Measurements from ENCODE around the gene ZNF385D.

Gene ZNF385D

DNA sequence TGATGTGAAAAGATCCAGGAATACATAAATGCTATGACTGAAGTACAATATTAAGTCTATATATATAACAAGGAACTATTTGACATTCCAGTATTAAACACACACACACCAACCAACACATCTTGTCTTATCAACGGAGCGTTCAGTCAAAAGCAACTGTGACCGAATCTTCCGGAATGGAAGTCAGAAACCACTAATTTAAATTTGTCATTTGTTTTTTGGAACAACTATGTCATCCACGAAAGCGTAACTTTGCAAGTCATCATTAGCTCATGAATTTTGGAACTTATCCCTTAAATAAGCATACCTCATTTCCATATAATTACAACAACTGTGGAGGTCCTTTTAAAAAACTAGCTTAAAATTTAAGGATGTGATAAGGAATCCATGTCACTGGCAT, 5.0 kb downstream of the ZNF385D start:
- Histone ChIP-seq H3K27ac (ENCODE audit: poor library complexity, severe bottlenecking) (no peak overlapping the region), H3K4me1 (ENCODE audit: insufficient read depth, poor library complexity, severe bottlenecking) (no peaks in the 10 kb centered on the region), H3K9me3 (ENCODE audit: severe bottlenecking) (no peaks in the 10 kb centered on the region), H3K27me3 (ENCODE audit: insufficient read depth, poor library complexity, severe bottlenecking) (peaks cover 15% of the 10 kb centered on the region), H3K36me3 (ENCODE audit: low read depth) (no peaks in the 10 kb centered on the region), H3K4me3 (ENCODE audit: severe bottlenecking) (no peak overlapping the region)
- TF ChIP-seq, protein P1, sequence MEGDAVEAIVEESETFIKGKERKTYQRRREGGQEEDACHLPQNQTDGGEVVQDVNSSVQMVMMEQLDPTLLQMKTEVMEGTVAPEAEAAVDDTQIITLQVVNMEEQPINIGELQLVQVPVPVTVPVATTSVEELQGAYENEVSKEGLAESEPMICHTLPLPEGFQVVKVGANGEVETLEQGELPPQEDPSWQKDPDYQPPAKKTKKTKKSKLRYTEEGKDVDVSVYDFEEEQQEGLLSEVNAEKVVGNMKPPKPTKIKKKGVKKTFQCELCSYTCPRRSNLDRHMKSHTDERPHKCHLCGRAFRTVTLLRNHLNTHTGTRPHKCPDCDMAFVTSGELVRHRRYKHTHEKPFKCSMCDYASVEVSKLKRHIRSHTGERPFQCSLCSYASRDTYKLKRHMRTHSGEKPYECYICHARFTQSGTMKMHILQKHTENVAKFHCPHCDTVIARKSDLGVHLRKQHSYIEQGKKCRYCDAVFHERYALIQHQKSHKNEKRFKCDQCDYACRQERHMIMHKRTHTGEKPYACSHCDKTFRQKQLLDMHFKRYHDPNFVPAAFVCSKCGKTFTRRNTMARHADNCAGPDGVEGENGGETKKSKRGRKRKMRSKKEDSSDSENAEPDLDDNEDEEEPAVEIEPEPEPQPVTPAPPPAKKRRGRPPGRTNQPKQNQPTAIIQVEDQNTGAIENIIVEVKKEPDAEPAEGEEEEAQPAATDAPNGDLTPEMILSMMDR (IDR thresholded peaks at IDR 0.05; ENCODE audit: poor library complexity, severe bottlenecking): no peak
- DNase-seq (ENCODE audit: low spot score) (no peak), ATAC-seq (ENCODE audit: low read depth) (no peak)

DNA sequence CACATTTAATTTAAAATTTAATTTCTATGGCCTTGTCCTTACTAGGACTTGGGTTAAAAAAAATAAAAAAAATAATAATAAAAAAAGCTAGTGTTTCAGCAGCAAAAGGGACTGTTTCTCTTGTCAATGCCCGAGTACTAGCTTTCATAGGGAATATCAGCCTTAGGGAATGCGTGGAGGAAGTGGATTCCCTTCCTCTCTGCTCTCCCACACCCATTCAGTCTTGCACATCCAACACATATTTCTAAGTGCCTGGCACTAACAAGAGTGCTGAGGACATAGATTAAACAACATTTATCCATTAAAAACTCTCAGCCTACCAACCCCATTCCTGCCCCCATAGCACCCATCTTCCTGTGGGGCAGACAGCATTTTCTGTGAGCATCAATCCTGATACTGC, 6.2 kb downstream of the ZNF385D start:
- DNase-seq (ENCODE audit: low spot score) (no peak), ATAC-seq (ENCODE audit: low read depth) (no peak)
- TF ChIP-seq, protein P1 (IDR thresholded peaks at IDR 0.05; ENCODE audit: poor library complexity, severe bottlenecking): no peak
- peaks cover 4% of the 10 kb centered on the region for H3K27me3 ChIP-seq (ENCODE audit: insufficient read depth, poor library complexity, severe bottlenecking)
- H3K36me3 ChIP-seq (ENCODE audit: low read depth): no peaks in the 10 kb centered on the region
- no peak overlapping the region for H3K4me3 ChIP-seq (ENCODE audit: severe bottlenecking)
- no peak overlapping the region for H3K27ac ChIP-seq (ENCODE audit: poor library complexity, severe bottlenecking)
- no peaks in the 10 kb centered on the region for H3K9me3 ChIP-seq (ENCODE audit: severe bottlenecking)
- no peaks in the 10 kb centered on the region for H3K4me1 ChIP-seq (ENCODE audit: insufficient read depth, poor library complexity, severe bottlenecking)

DNA sequence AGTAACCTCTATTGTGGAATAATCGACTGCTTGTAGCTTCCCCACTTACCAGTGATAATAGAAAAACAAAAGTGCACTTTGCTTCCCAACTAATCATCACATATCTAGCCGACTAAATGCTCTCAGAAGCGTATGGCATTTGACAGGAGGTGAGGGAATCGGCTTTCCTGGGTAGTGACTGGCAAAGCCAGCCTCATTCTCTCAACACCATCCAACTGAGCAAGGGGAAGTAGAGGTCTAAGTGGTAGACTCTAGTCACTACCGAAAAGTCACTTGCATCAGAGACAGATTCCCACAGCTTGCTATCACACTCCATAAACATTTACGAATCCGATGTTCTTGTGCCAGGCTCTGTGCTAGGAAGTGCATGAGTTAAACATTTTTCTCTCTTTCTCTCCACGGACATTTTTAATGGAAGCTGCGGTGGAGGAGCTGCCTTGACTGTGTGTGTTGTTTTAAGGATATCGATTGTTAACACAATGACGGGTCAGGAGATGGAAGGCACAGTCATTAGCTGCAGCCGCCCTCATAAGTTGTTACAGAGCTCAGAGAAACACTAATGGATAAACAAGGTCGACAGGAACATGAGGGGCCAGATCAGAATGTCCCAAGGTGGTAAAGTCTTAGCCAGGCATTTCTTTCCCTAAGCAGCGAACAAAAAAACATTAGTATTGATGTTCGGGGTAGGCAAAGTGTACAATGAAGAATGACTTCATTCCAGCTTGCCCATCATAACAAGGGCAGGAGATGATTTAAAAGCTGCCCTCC, 11.9 kb downstream of the ZNF385D start:
- TF ChIP-seq, protein P1 (IDR thresholded peaks at IDR 0.05; ENCODE audit: poor library complexity, severe bottlenecking): no peak
- H3K9me3 ChIP-seq (ENCODE audit: severe bottlenecking): peaks cover 2% of the 10 kb centered on the region

DNA sequence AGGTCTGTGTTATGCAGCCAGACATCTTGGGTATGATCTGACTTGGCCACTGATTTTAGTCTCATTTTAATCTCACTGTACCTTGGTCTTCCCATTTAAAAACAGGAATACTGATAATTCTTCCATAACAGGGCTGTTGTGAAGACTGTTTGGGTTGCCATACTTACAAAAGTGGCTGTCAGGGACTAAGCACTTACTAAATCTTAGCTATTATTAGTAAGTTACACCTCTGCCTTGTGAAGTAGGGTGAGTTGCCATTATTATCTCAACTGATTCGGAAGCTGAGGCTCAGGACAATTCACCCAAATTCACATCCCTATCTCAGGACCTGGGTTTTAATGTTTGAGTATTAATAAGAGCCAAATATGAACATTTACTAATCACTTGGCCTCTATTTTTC, 12.7 kb downstream of the ZNF385D start:
- no peaks in the 10 kb centered on the region for H3K4me1 ChIP-seq (ENCODE audit: insufficient read depth, poor library complexity, severe bottlenecking)
- H3K36me3 ChIP-seq (ENCODE audit: low read depth): no peaks in the 10 kb centered on the region
- ATAC-seq (ENCODE audit: low read depth) (no peak), DNase-seq (ENCODE audit: low spot score) (no peak)
- H3K27ac ChIP-seq (ENCODE audit: poor library complexity, severe bottlenecking): no peak overlapping the region
- no peak overlapping the region for H3K4me3 ChIP-seq (ENCODE audit: severe bottlenecking)
- no peaks in the 10 kb centered on the region for H3K27me3 ChIP-seq (ENCODE audit: insufficient read depth, poor library complexity, severe bottlenecking)
- peaks cover 2% of the 10 kb centered on the region for H3K9me3 ChIP-seq (ENCODE audit: severe bottlenecking)
- TF ChIP-seq, protein P1 (IDR thresholded peaks at IDR 0.05; ENCODE audit: poor library complexity, severe bottlenecking): no peak

More for the DNA sequence above, 11.9 kb downstream of the ZNF385D start:
- no peaks in the 10 kb centered on the region for H3K27me3 ChIP-seq (ENCODE audit: insufficient read depth, poor library complexity, severe bottlenecking)
- H3K36me3 ChIP-seq (ENCODE audit: low read depth): no peaks in the 10 kb centered on the region
- H3K4me1 ChIP-seq (ENCODE audit: insufficient read depth, poor library complexity, severe bottlenecking): no peaks in the 10 kb centered on the region
- no peak for DNase-seq (ENCODE audit: low spot score)
- ATAC-seq (ENCODE audit: low read depth): no peak
- no peak overlapping the region for H3K4me3 ChIP-seq (ENCODE audit: severe bottlenecking)
- H3K27ac ChIP-seq (ENCODE audit: poor library complexity, severe bottlenecking): no peak overlapping the region

DNA sequence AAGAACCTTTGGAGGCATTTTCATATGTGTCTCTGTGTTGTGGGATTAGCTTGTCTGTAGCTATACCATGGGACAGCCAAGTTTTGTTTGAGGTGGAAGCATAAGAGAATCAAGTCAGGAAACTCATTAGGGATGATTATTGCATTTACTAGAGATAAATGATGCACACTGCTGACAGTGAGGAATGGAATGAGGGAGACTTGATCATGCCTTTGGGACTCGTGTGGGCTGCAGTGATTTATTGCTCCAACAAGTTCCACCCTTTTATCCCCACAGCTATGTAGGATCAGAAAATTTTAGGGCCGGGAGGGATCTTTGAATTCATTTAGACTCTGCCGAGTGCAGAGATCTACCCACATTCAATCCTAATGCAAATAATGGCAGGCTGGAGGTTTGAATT, 16.3 kb downstream of the ZNF385D start:
- Histone ChIP-seq H3K4me1 (ENCODE audit: insufficient read depth, poor library complexity, severe bottlenecking) (no peaks in the 10 kb centered on the region), H3K9me3 (ENCODE audit: severe bottlenecking) (peaks cover 2% of the 10 kb centered on the region), H3K27ac (ENCODE audit: poor library complexity, severe bottlenecking) (no peak overlapping the region), H3K4me3 (ENCODE audit: severe bottlenecking) (no peak overlapping the region), H3K36me3 (ENCODE audit: low read depth) (no peaks in the 10 kb centered on the region), H3K27me3 (ENCODE audit: insufficient read depth, poor library complexity, severe bottlenecking) (no peaks in the 10 kb centered on the region)
- ATAC-seq (ENCODE audit: low read depth) (no peak), DNase-seq (ENCODE audit: low spot score) (no peak)
- TF ChIP-seq, protein P1 (IDR thresholded peaks at IDR 0.05; ENCODE audit: poor library complexity, severe bottlenecking): no peak
